Fibroblast of villous mesenchyme (primary cell): ENCODE results near the gene DDOST. TPM values are rescaled to one million over a fixed set of nuclear protein-coding genes. Genes with fewer than 3 reads are reported as not detected.

Source experiments
- DNase-seq: peaks from one replicate; pipeline ENCODE4 v3.0.0-alpha.2; 2010; ENCODE audit warnings: low read depth
- H3K4me3 ChIP-seq: 2 replicates; pipeline ENCODE4 v1.5.1; 2011; ENCODE audit warnings: low read depth, mild to moderate bottlenecking, low read length
- CTCF ChIP-seq: IDR thresholded peaks from 2 replicates; pipeline ENCODE4 v1.5.1; 2012; ENCODE audit warnings: low read depth, mild to moderate bottlenecking, low read length; ENCODE audit not compliant: insufficient read depth
- total RNA-seq: library from RNA; depleted of rRNA; stranded (reverse); fragments of >200 nt; gene quantifications from 2 replicates; pipeline ENCODE4 v1.2.3, GENCODE V29; 2012

Gene DDOST
- total RNA-seq, 1 donor: 203 TPM

GRCh38 chr1:20693623-20694022, 32.5 kb upstream of the DDOST start:
- H3K4me3 ChIP-seq: no peak overlapping the region
- no peak for TF ChIP-seq CTCF
- DNase-seq: no peak

- no peak for DNase-seq
- H3K4me3 ChIP-seq: no peak overlapping the region
- TF ChIP-seq CTCF: no peak
Measured at GRCh38 chr1:20691872-20692271, 30.7 kb upstream of the DDOST start.

- no peak for DNase-seq
- TF ChIP-seq CTCF: no peak
- H3K4me3 ChIP-seq: no peak overlapping the region
Measured at GRCh38 chr1:20689645-20690056, 28.5 kb upstream of the DDOST start.

- TF ChIP-seq CTCF: no peak
- no peak overlapping the region for H3K4me3 ChIP-seq
- no peak for DNase-seq
Measured at GRCh38 chr1:20686883-20687725, 25.9 kb upstream of the DDOST start.

GRCh38 chr1:20685741-20686140, 24.6 kb upstream of the DDOST start:
- TF ChIP-seq CTCF: no peak
- no peak for DNase-seq
- H3K4me3 ChIP-seq: no peak overlapping the region

- no peak for TF ChIP-seq CTCF
- no peak for DNase-seq
Measured at GRCh38 chr1:20685099-20685662, 24.0 kb upstream of the DDOST start.

More at GRCh38 chr1:20685099-20685662, 24.0 kb upstream of the DDOST start:
- no peak overlapping the region for H3K4me3 ChIP-seq
